ENCODE measurements around the gene KRT33B. TPM values are rescaled to one million over a fixed set of nuclear protein-coding genes. Genes with fewer than 3 reads are reported as not detected.

KRT33B gene
- total RNA-seq, 2 donors from 2014 or later: not detected

- DNase-seq (ENCODE audit: low spot score): no peak
- Histone ChIP-seq H3K4me3 (no peak overlapping the region), H3K27ac (no peak overlapping the region), H3K27me3 (replicated peaks; ENCODE audit: insufficient read depth) (no peaks in the 10 kb centered on the region), H3K36me3 (no peaks in the 10 kb centered on the region), H3K9me3 (peaks cover 5% of the 10 kb centered on the region), H3K4me1 (ENCODE audit: control insufficient read depth in 1 of 2, low read depth in 2 of 2) (no peaks in the 10 kb centered on the region)
- TF ChIP-seq CTCF (IDR thresholded peaks at IDR 0.05): no peak
- no peak for ATAC-seq (ENCODE audit: insufficient number of reproducible peaks, low FRiP score, low read depth)
Measured at GRCh38 chr17:41315814-41316445, 53.7 kb downstream of the KRT33B start.

- ATAC-seq (ENCODE audit: insufficient number of reproducible peaks, low FRiP score, low read depth): no peak
- no peak for TF ChIP-seq CTCF (IDR thresholded peaks at IDR 0.05)
Measured at GRCh38 chr17:41315204-41315794, 54.3 kb downstream of the KRT33B start, which contains the start of gene KRTAP17-1. KRTAP17-1 (minus strand) TSS chr17:41315710; CDS start chr17:41315650, 60 bp downstream.

More at GRCh38 chr17:41315204-41315794, 54.3 kb downstream of the KRT33B start, which contains the start of gene KRTAP17-1:
- H3K9me3 ChIP-seq: peaks cover 5% of the 10 kb centered on the region
- H3K36me3 ChIP-seq: no peaks in the 10 kb centered on the region
- no peaks in the 10 kb centered on the region for H3K4me1 ChIP-seq (ENCODE audit: control insufficient read depth in 1 of 2, low read depth in 2 of 2)
- no peak for DNase-seq (ENCODE audit: low spot score)
- no peak within 1 kb of the TSS for H3K4me3 ChIP-seq
- no peaks in the 10 kb centered on the region for H3K27me3 ChIP-seq (replicated peaks; ENCODE audit: insufficient read depth)
- no peak within 1 kb of the TSS for H3K27ac ChIP-seq

Other genes starting within 250 kb of the KRT33B start
- gene KRTAP4-12, start 245.6 kb downstream of the KRT33B start, total RNA-seq: not detected
- gene KRTAP4-6, start 229.3 kb downstream of the KRT33B start, total RNA-seq: not detected
- gene KRTAP4-5, start 220.0 kb downstream of the KRT33B start, total RNA-seq: not detected
- gene KRTAP4-4, start 209.1 kb downstream of the KRT33B start, total RNA-seq: not detected
- gene KRTAP4-3, start 201.6 kb downstream of the KRT33B start, total RNA-seq: not detected
- gene KRTAP4-2, start 191.6 kb downstream of the KRT33B start, total RNA-seq: not detected
- not detected for gene KRTAP4-1, start 184.9 kb downstream of the KRT33B start, total RNA-seq
- gene KRTAP9-1, start 179.9 kb downstream of the KRT33B start, total RNA-seq: not detected
- not detected for gene KRTAP9-2, start 143.2 kb downstream of the KRT33B start, total RNA-seq
- not detected for gene KRTAP9-3, start 137.4 kb downstream of the KRT33B start, total RNA-seq
- not detected for gene KRTAP9-8, start 131.8 kb downstream of the KRT33B start, total RNA-seq
- not detected for gene KRTAP9-4, start 120.1 kb downstream of the KRT33B start, total RNA-seq
- not detected for gene KRTAP9-9, start 114.4 kb downstream of the KRT33B start, total RNA-seq
- gene KRTAP9-6, start 104.4 kb downstream of the KRT33B start, total RNA-seq: not detected
- gene KRTAP9-7, start 94.1 kb downstream of the KRT33B start, total RNA-seq: not detected
- gene KRTAP29-1, start 67.0 kb downstream of the KRT33B start, total RNA-seq: not detected
- not detected for gene KRTAP16-1, start 60.5 kb downstream of the KRT33B start, total RNA-seq
- not detected for gene KRTAP17-1, start 54.1 kb downstream of the KRT33B start, total RNA-seq
- gene KRT33A, start 19.0 kb downstream of the KRT33B start, total RNA-seq: not detected
- not detected for gene KRT34, start 12.5 kb upstream of the KRT33B start, total RNA-seq
- gene KRT31, start 27.8 kb upstream of the KRT33B start, total RNA-seq: not detected
- not detected for gene KRT37, start 54.8 kb upstream of the KRT33B start, total RNA-seq
- not detected for gene KRT38, start 71.2 kb upstream of the KRT33B start, total RNA-seq
- not detected for gene KRT32, start 97.6 kb upstream of the KRT33B start, total RNA-seq
- not detected for gene KRT35, start 111.3 kb upstream of the KRT33B start, total RNA-seq
- gene KRT36, start 120.1 kb upstream of the KRT33B start, total RNA-seq: not detected
- gene KRT13, start 135.8 kb upstream of the KRT33B start, total RNA-seq: 1 to 10 TPM in 1 of 2 donors, not detected in 1; 1.4 TPM
- under 1 TPM in 1 of 2 donors, not detected in 1; 0.68 TPM for gene KRT15, start 149.1 kb upstream of the KRT33B start, total RNA-seq
- gene KRT19, start 158.5 kb upstream of the KRT33B start, total RNA-seq: 10 to 100 TPM in 1 of 2 donors, 1 to 10 TPM in 1; 2.4 to 66.8 TPM
- gene KRT9, start 202.2 kb upstream of the KRT33B start, total RNA-seq: under 1 TPM in 1 of 2 donors, not detected in 1; 0.42 TPM
- 10 to 100 TPM in 1 of 2 donors, 1 to 10 TPM in 1; 6.9 to 18.7 TPM for gene KRT14, start 217.1 kb upstream of the KRT33B start, total RNA-seq
- gene KRT16, start 243.0 kb upstream of the KRT33B start, total RNA-seq: 10 to 100 TPM in 1 of 2 donors, 1 to 10 TPM in 1; 6.5 to 16.8 TPM

Measured in thoracic aorta (tissue), 2 donors.